Activated T-cell treated with anti-CD3 and anti-CD28 coated beads, Interleukin-2, amount 50 U/mL, for 24 hours (primary cell): ENCODE results near the gene NEUROG3.
"Not testable (repeated sequence)": the region's sequence is repeated elsewhere in the genome, so short reads cannot be mapped to it uniquely, and the experiment has no call there.

Source experiments
- DNase-seq: peaks from one replicate; pipeline ENCODE4 v3.0.0-alpha.2; 2020
- H3K27ac Mint-ChIP-seq: 2 replicates; pipeline ENCODE4 v1.8.0; 2020; ENCODE audit warnings: mild to moderate bottlenecking, mixed read lengths
- H3K27me3 Mint-ChIP-seq: 2 replicates; pipeline ENCODE4 v1.8.0; 2020; ENCODE audit warnings: mixed read lengths
- H3K36me3 Mint-ChIP-seq: 2 replicates; pipeline ENCODE4 v1.8.0; 2020; ENCODE audit warnings: low read depth, mixed read lengths
- H3K4me1 Mint-ChIP-seq: 2 replicates; pipeline ENCODE4 v1.8.0; 2020; ENCODE audit warnings: low read depth, mixed read lengths
- H3K4me3 Mint-ChIP-seq: 2 replicates; pipeline ENCODE4 v1.8.0; 2020; ENCODE audit warnings: mild to moderate bottlenecking, moderate library complexity, mixed read lengths
- H3K9me3 Mint-ChIP-seq: 2 replicates; pipeline ENCODE4 v1.8.0; 2020; ENCODE audit warnings: mixed read lengths

NEUROG3 gene

GRCh38 chr10:69558559-69558958, 14.7 kb downstream of the NEUROG3 start:
- H3K27ac Mint-ChIP-seq: no peak overlapping the region
- H3K36me3 Mint-ChIP-seq: no peaks in the 10 kb centered on the region
- no peaks in the 10 kb centered on the region for H3K9me3 Mint-ChIP-seq
- peaks cover 11% of the 10 kb centered on the region for H3K4me1 Mint-ChIP-seq
- no peak overlapping the region for H3K4me3 Mint-ChIP-seq
- H3K27me3 Mint-ChIP-seq: peaks cover 5% of the 10 kb centered on the region
- DNase-seq: no peak

DNA sequence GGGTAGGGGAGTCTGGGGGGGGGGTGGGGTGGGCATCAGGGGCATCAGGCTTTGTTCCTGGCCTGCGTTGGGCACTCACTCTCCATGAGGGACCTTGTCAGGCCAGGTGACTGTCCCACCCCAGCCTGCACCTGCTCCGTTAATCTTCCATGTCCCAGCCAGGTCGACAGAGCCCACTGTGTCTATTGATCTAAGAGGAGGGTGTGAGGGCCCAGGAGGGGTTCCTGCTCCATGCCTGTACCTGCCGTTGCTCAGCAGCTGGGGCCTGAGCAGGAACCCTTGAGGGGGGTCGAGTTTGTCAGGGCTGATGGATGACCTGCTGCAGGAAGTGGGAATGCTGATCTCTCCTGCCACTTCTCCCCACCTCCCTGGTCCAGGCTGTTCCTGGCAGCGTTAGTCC, 18.6 kb downstream of the NEUROG3 start:
- Mint-ChIP-seq H3K9me3 (peaks cover 12% of the 10 kb centered on the region), H3K27ac (no peak overlapping the region), H3K4me1 (peaks cover 11% of the 10 kb centered on the region), H3K27me3 (peaks cover 17% of the 10 kb centered on the region), H3K36me3 (no peaks in the 10 kb centered on the region), H3K4me3 (no peak overlapping the region)
- DNase-seq: no peak

DNA sequence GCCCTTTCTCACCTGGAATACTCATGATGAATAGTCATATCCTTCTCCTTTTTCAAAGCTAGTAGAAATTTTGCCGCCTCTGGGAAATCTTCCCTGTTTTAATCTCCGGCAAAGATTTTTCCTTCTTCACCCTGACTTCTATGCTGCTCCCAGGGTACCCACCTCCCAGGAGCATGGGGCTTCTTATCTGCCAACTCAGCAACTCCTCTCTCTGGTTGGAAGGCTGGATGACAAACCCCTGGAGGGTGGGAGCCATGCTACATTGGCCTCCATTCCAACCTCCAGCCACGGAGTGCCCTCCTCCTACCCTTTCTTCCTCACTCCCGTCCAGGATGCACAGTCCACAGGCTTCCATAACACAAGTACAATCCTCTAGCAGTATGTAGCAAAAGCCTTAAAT, 19.9 kb downstream of the NEUROG3 start:
- no peak overlapping the region for H3K27ac Mint-ChIP-seq
- H3K27me3 Mint-ChIP-seq: peaks cover 17% of the 10 kb centered on the region
- peaks cover 3% of the 10 kb centered on the region for H3K4me1 Mint-ChIP-seq
- DNase-seq: no peak
- H3K36me3 Mint-ChIP-seq: no peaks in the 10 kb centered on the region
- H3K4me3 Mint-ChIP-seq: no peak overlapping the region
- peaks cover 22% of the 10 kb centered on the region for H3K9me3 Mint-ChIP-seq

GRCh38 chr10:69552268-69552667, 21.0 kb downstream of the NEUROG3 start:
- no peak for DNase-seq
- H3K27me3 Mint-ChIP-seq: peaks cover 17% of the 10 kb centered on the region
- H3K36me3 Mint-ChIP-seq: no peaks in the 10 kb centered on the region
- H3K4me3 Mint-ChIP-seq: no peak overlapping the region
- no peaks in the 10 kb centered on the region for H3K4me1 Mint-ChIP-seq
- H3K27ac Mint-ChIP-seq: no peak overlapping the region
- peaks cover 25% of the 10 kb centered on the region for H3K9me3 Mint-ChIP-seq

DNA sequence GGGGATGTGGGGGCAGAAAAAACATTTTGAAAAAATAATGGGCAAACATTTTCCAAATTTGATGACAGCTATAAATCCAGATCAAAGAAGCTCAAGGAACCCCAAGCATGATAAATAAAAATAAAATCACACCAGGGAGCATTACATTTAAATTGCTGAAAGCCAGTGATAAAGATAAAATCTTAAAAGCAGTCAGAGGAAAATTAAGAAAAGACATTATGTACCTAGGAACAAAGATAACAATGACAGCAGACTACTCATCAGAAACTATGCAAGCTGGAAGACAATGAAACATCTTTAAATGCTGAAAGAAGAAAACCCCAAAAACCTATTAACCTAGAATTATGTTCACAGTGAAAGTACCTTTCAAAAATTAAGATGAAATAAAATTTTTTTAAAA, 23.3 kb downstream of the NEUROG3 start:
- Mint-ChIP-seq H3K9me3 (peaks cover 25% of the 10 kb centered on the region), H3K27ac (no peak overlapping the region), H3K27me3 (peaks cover 20% of the 10 kb centered on the region), H3K36me3 (no peaks in the 10 kb centered on the region), H3K4me1 (no peaks in the 10 kb centered on the region), H3K4me3 (no peak overlapping the region)
- DNase-seq: no peak

DNA sequence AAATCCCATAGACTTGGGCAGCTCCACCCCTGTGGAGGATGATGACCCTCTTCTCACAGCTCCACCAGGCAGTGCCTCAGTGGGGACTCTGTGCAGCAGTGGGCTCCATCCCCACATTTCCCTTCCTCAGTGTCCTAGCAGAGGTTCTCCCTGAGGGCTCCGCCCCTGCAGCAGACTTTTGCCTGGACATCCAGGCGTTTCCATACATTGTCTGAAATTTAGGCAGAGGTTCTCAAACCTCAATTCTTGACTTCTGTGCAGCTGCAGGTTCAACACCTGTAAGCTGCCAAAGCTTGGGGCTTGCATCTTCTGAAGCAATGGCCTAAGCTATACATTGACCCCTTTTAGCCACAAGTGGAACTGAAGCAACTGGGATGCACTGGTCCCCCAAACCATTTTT, 31.8 kb downstream of the NEUROG3 start:
- Mint-ChIP-seq H3K4me3 (no peak overlapping the region), H3K9me3 (peaks cover 10% of the 10 kb centered on the region), H3K36me3 (no peaks in the 10 kb centered on the region), H3K27me3 (peaks cover 2% of the 10 kb centered on the region), H3K4me1 (no peaks in the 10 kb centered on the region), H3K27ac (no peak overlapping the region)
- no peak for DNase-seq

GRCh38 chr10:69538461-69538860, 34.8 kb downstream of the NEUROG3 start:
- Mint-ChIP-seq H3K4me1 (no peaks in the 10 kb centered on the region), H3K36me3 (no peaks in the 10 kb centered on the region)

DNA sequence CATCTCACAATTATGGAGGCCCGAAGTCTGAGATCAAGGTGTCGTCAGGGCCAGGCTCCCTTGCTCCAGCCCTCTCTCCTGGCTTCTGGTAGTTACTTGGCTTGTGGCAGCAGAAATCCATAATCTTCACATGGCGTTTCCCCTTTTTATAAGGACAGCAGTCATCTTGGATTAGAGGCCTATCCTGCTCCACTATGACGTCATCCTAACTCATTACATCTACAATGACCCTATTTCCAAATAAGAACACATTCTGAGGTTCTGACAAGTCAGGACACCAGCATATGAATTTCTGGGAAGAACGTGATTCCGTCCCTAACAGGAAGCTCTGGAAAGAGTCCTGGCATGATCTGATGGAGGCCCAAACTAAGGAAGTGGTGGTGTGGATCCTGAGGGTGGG, 35.8 kb downstream of the NEUROG3 start:
- no peak overlapping the region for H3K4me3 Mint-ChIP-seq
- no peaks in the 10 kb centered on the region for H3K36me3 Mint-ChIP-seq
- H3K27ac Mint-ChIP-seq: no peak overlapping the region
- no peak for DNase-seq
- H3K4me1 Mint-ChIP-seq: no peaks in the 10 kb centered on the region
- H3K9me3 Mint-ChIP-seq: peaks cover 20% of the 10 kb centered on the region
- H3K27me3 Mint-ChIP-seq: peaks cover 7% of the 10 kb centered on the region

More at GRCh38 chr10:69538461-69538860, 34.8 kb downstream of the NEUROG3 start:
- DNase-seq: no peak
- Mint-ChIP-seq H3K9me3 (peaks cover 17% of the 10 kb centered on the region), H3K4me3 (no peak overlapping the region), H3K27me3 (peaks cover 5% of the 10 kb centered on the region), H3K27ac (no peak overlapping the region)

DNA sequence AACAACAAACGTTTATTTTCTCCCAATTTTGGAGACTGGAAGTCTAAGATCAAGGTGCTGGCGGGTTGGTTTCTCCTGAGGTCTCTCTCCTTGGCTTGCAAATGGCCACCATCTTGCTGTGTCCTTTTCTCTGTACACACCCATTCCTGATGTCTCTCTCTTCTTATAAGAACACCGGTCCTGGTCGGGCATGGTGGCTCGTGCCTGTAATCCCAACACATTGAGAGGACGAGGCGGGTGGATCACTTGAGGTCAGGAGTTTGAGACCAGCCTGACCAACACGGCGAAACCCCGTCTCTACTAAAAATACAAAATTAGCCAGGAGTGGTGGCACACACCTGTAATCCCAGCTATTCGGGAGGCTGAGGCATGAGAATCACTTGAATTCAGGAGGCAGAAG, 36.7 kb downstream of the NEUROG3 start:
- not testable (repeated sequence) for DNase-seq, H3K27ac Mint-ChIP-seq, H3K36me3 Mint-ChIP-seq, H3K4me3 Mint-ChIP-seq, H3K4me1 Mint-ChIP-seq, H3K27me3 Mint-ChIP-seq
- H3K9me3 Mint-ChIP-seq: peaks cover 17% of the 10 kb centered on the region

GRCh38 chr10:69533658-69534057, 39.6 kb downstream of the NEUROG3 start:
- no peak for DNase-seq
- Mint-ChIP-seq H3K27me3 (peaks cover 7% of the 10 kb centered on the region), H3K9me3 (peaks cover 10% of the 10 kb centered on the region), H3K4me3 (no peak overlapping the region), H3K36me3 (no peaks in the 10 kb centered on the region), H3K4me1 (no peaks in the 10 kb centered on the region), H3K27ac (no peak overlapping the region)

DNA sequence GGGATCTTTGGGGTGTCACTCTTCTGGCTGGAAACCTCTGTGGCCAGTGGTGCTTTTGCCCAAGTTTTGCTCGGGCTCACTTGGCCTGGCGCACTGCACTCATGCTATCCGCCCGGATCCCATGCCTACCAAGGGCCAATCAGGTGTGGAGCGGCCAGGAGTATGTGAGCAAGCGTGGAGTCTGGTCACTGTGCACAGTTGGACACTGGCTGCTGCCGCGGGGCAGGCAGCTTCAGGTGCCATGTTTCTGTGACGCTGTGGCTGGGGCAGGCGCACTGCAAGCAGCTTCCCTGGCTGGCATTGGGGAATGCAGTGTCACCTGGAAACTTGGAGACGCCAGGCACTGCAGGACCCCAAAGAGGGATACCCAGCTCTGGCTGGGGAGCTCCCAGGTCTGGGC, 45.3 kb downstream of the NEUROG3 start:
- Mint-ChIP-seq H3K4me1 (no peaks in the 10 kb centered on the region), H3K4me3 (no peak overlapping the region), H3K27ac (no peak overlapping the region), H3K9me3 (no peaks in the 10 kb centered on the region), H3K36me3 (no peaks in the 10 kb centered on the region), H3K27me3 (peaks cover 3% of the 10 kb centered on the region)
- DNase-seq: no peak
